Mesodermal cell (in vitro differentiated cells): ENCODE measurements around the gene SNCAIP.

Experiments
- H3K27ac ChIP-seq: 2 replicates; pipeline ENCODE4 v1.7.0; 2013; ENCODE audit warnings: mild to moderate bottlenecking, low read depth, low read length, moderate library complexity; ENCODE audit not compliant: severe bottlenecking
- H3K36me3 ChIP-seq: 2 replicates; pipeline ENCODE4 v1.7.1; 2013; ENCODE audit warnings: mild to moderate bottlenecking, low read length, moderate library complexity; ENCODE audit not compliant: control insufficient read depth, insufficient read depth
- H3K4me1 ChIP-seq: one replicate; pipeline ENCODE4 v1.7.1; 2013; ENCODE audit warnings: mild to moderate bottlenecking, low read length; ENCODE audit not compliant: insufficient read depth, control insufficient read depth, poor library complexity, severe bottlenecking
- H3K4me3 ChIP-seq: 2 replicates; pipeline ENCODE4 v1.7.0; 2013; ENCODE audit warnings: low read length, control low read depth, mild to moderate bottlenecking; ENCODE audit not compliant: insufficient read depth, poor library complexity, severe bottlenecking; ENCODE audit errors: extremely low read depth
- H3K9me3 ChIP-seq: 2 replicates; pipeline ENCODE4 v1.7.1; 2013; ENCODE audit warnings: mild to moderate bottlenecking, low read length, moderate library complexity; ENCODE audit not compliant: control insufficient read depth
- WGBS, 2 experiments: methylation state at CpG; one replicate each; pipeline ENCODE4 v1.1.5; 2013; ENCODE audit warnings: missing lambda C conversion rate in 2 of 2; ENCODE audit not compliant: insufficient coverage in 2 of 2; 5-methylcytosine and 5-hydroxymethylcytosine counted together

The SNCAIP gene

DNA sequence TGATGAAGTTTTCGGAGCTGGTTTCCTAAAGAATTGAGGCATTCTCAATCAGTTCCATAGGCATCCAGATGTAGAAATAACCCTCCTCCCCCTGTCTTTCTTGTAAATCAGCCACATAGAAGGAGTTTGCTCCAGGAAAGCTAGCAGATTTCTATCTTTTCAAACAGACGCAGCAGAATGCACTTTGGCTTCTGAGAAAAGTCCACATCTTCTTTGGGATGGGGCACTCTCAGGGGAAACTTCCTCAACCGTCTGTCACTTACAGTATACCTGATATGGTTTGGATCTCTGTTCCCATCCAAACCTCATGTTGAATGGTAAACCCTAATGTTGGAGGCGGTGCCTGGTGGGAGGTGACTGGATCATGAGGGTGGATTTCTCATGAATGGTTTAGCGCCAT is 94.1 kb downstream of the SNCAIP start:
- 94 to 96% methylated on average over 3 to 4 of the region's 5 CpGs for WGBS, 2 experiments
- Histone ChIP-seq H3K36me3 (no peaks in the 10 kb centered on the region), H3K4me3 (no peak overlapping the region), H3K4me1 (no peaks in the 10 kb centered on the region), H3K27ac (no peak overlapping the region), H3K9me3 (no peaks in the 10 kb centered on the region)

DNA sequence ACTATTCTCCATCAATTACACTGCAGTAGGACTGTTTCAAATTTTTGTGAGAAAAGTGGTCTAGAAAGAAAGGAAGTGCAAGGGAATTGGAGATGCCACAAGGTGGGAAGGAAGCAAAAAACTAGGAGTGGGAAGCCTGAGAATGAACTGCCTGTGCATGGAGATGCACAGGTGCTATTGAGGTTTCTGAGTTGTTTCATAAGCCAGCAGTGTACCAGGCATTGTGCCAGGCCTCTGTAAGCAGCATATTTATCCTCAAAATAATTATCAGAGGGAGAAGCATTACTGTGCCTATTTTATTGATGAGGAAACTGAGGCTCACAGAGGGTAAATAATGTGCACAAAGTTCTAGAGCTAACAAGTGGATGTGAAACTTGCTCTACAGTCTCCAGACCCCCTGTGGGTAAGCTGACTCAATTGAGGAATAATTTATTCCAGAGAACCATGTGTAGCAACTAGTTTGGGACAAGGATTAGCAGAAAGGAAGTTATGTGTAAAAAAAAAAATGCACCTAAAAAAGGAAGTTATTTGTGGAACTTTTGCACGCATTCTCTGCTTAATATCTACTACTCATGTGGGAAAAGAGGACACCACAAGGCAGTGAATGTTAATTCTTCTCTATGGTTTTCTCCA is 96.7 kb downstream of the SNCAIP start:
- H3K9me3 ChIP-seq = no peaks in the 10 kb centered on the region
- no peaks in the 10 kb centered on the region for H3K36me3 ChIP-seq
- H3K4me1 ChIP-seq = no peaks in the 10 kb centered on the region
- 80% methylated on average over 1 of the region's 1 CpG; no CpG with 5 or more reads in 1 of the 2 experiments for WGBS, 2 experiments
- no peak overlapping the region for H3K27ac ChIP-seq
- no peak overlapping the region for H3K4me3 ChIP-seq

DNA sequence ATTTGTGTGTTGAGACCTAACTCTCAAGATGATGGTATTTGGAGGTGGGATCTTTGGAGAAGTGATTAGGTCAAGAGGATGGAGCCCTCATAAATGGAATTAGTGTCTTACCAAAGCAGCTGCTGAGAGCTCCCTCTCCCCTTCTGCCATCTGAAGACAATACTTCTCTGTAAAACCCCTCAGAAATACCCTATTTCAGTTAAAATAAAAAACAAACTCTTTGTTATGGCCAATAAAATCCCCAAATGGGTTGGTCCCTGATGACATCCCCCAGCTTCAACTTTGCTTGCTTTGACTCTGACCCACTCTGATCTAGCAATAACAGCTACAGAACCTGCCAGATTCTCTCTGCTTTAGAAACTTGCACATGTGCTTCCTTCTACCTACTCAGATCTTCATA is 100.9 kb downstream of the SNCAIP start:
- H3K4me1 ChIP-seq = no peaks in the 10 kb centered on the region
- no peak overlapping the region for H3K4me3 ChIP-seq
- no peaks in the 10 kb centered on the region for H3K9me3 ChIP-seq
- no peaks in the 10 kb centered on the region for H3K36me3 ChIP-seq
- H3K27ac ChIP-seq = no peak overlapping the region

DNA sequence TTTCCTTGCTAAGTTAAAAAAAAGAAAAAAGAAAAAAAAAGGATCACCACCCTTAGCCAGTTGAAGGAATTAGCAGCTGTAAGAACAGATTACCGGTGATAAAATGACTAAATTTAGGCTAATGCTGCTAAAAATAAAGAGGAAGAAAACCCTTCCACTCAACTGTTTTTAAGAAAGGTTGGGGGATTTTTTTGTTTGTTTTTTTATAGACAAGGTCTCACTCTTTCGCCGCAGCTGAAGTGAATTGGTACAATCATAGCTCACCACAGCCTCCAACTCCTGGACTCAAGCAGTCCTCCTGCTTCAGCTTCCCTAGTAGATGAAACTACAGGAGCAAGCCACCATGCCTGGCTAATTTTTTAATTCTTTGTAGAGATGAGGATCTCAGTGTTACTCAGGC is 101.7 kb downstream of the SNCAIP start:
- no peaks in the 10 kb centered on the region for H3K36me3 ChIP-seq

DNA sequence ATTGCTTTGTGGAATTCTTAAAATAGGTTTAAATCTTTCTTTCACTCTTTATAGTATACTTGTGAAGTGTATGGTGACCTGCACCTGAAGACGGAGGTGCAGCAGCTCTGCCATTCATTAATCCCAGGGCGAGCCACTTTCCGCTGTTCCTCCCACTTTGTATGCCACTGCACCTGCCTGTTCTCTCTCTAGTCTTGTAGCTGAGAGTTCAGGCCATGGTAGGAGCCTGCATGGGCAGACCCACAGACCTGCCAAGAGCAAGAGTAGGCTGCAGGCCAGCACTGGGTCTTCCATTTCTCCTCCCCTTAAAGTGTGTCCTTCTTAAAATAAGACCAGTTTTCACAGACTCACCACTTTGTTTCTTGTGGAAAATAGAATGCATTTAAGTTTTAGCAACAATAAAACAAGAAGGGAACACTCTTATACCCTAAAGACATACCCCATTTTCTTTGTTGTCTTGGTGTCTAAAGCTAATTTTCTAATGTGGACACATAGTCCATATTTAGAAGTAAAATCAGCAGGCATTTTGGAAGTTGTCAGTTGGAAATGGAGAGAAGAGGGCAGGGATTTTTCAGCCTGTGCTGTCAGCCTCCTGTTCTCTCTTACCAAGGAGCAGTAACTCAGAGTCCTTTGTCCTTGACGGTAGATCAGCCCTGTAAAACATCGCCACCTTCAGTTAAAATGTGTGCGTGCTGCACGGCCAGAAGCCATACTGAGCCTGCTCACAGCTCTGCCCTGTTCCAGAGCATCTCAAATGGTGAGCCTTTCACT is 103.2 kb downstream of the SNCAIP start:
- no peak overlapping the region for H3K27ac ChIP-seq
- no peak overlapping the region for H3K4me3 ChIP-seq
- 2 to 42% methylated on average over 4 to 7 of the region's 7 CpGs for WGBS, 2 experiments
- no peaks in the 10 kb centered on the region for H3K36me3 ChIP-seq
- H3K9me3 ChIP-seq = no peaks in the 10 kb centered on the region
- no peaks in the 10 kb centered on the region for H3K4me1 ChIP-seq

More for the DNA sequence above, 101.7 kb downstream of the SNCAIP start:
- Histone ChIP-seq H3K4me1 (no peaks in the 10 kb centered on the region), H3K27ac (no peak overlapping the region), H3K4me3 (no peak overlapping the region), H3K9me3 (no peaks in the 10 kb centered on the region)
- WGBS, 2 experiments = no CpG with 5 or more reads among the region's 3 CpGs

DNA sequence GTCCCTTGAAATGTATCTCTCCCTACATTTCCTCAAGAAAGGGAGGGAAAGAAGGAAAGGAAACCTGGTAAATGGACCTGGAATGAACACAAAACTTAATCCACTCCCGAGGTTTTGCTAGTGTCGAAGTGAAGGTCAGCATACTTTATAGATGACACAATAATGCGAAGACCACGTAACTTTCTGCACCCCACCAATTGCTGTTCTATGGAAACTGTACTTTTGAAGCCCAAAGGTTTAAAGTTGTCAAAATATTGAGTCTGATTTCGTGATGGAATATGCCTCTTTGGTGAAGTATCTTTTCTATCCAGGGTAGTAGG is 103.7 kb downstream of the SNCAIP start:
- WGBS, 2 experiments = 71 to 84% methylated on average over 2 to 4 of the region's 5 CpGs

DNA sequence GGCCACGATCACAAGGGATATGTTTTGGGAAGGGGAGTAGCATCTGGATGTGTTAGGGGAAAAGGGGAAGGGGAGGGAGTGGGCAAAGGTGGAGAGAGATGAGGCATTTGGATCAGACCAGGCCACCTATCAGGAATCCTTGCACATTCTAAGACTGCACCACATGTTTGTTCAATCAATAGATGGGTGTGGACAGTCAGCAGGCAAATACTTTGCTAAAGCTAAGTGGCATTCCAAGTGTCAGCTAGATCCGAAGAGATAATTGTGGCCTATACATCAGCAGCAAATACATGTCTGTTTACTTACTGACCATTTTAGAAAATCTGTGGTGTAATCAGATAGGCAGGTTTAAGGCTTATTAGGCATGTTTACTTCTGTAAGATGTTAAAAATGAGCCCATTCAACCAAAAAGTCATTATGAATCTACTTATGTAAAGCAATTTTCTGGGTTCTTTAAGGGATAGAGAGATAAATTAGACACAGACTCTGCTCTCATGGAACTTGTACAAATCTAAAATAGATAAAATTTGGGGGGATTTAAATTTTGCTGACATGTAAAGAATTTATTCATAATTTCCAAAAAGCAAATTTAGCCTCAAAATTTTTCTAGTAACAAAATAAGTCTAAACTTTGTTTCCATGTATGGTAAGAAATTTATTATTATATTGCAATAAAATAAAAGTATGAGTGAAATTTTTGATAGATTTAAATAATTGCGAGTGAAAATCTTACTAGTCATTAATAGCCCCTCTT is 107.3 kb downstream of the SNCAIP start:
- no peak overlapping the region for H3K4me3 ChIP-seq
- H3K36me3 ChIP-seq = no peaks in the 10 kb centered on the region
- H3K27ac ChIP-seq = no peak overlapping the region
- no peaks in the 10 kb centered on the region for H3K4me1 ChIP-seq
- no peaks in the 10 kb centered on the region for H3K9me3 ChIP-seq
- WGBS, 2 experiments = 82 to 85% methylated on average over 1 of the region's 3 CpGs

More for the DNA sequence above, 103.7 kb downstream of the SNCAIP start:
- no peaks in the 10 kb centered on the region for H3K4me1 ChIP-seq
- no peak overlapping the region for H3K4me3 ChIP-seq
- H3K36me3 ChIP-seq = no peaks in the 10 kb centered on the region
- no peaks in the 10 kb centered on the region for H3K9me3 ChIP-seq
- H3K27ac ChIP-seq = no peak overlapping the region

DNA sequence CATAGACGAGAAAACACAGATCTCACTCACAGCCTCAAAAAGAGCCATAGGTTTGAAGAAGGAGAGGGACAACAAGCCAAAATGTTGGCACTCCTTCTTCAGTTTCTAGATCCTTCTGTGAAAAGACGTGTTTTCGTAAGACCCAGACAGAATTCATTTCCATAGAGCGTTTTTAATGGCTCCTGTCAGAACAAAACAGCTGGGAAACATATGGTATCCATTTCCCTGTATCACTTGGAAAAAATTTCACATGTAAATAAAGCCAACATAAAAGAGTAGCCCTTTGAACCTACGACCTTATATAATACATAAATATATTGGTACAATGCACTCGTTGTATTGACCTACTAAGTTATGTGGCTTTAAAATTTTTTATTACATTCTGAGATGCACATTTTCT is 108.1 kb downstream of the SNCAIP start:
- Histone ChIP-seq H3K4me1 (no peaks in the 10 kb centered on the region), H3K4me3 (no peak overlapping the region), H3K27ac (no peak overlapping the region), H3K36me3 (no peaks in the 10 kb centered on the region), H3K9me3 (no peaks in the 10 kb centered on the region)
- 90 to 97% methylated on average over 3 to 4 of the region's 6 CpGs for WGBS, 2 experiments

DNA sequence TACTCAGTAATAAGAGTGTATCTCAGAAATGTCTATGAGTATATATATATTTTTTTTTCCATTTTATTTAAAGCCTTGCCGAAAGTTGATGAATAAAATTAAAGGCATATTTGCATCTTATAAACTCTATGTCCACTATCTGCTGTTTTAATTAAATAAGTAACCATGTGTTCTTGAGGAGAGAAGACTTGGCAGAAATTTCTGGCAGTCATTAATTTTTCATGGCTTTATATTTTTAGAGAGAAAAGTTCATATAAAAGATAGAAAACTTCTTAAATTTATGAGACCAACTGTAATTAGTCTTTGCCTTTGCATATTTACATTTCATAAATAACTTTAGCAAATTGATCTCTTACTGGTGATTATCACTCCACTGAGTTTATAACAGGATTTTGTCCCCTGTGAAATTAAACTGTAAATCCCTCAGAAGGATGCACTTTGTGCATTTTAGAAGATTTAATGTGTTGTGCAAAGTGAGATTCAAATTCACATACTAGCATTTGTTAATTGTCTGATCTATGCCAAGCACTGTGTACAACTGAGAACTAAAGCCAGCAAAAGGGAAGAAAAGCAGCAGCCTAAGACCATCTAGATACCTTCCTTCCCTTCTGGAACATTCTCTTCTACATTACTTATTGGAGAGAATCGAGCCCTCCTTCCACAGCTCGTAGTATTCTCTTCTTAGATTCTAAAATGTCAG is 108.7 kb downstream of the SNCAIP start:
- H3K36me3 ChIP-seq = no peaks in the 10 kb centered on the region
- no peaks in the 10 kb centered on the region for H3K4me1 ChIP-seq
- no peak overlapping the region for H3K4me3 ChIP-seq
- no peaks in the 10 kb centered on the region for H3K9me3 ChIP-seq
- H3K27ac ChIP-seq = no peak overlapping the region
- 92 to 93% methylated on average over 2 of the region's 3 CpGs for WGBS, 2 experiments

DNA sequence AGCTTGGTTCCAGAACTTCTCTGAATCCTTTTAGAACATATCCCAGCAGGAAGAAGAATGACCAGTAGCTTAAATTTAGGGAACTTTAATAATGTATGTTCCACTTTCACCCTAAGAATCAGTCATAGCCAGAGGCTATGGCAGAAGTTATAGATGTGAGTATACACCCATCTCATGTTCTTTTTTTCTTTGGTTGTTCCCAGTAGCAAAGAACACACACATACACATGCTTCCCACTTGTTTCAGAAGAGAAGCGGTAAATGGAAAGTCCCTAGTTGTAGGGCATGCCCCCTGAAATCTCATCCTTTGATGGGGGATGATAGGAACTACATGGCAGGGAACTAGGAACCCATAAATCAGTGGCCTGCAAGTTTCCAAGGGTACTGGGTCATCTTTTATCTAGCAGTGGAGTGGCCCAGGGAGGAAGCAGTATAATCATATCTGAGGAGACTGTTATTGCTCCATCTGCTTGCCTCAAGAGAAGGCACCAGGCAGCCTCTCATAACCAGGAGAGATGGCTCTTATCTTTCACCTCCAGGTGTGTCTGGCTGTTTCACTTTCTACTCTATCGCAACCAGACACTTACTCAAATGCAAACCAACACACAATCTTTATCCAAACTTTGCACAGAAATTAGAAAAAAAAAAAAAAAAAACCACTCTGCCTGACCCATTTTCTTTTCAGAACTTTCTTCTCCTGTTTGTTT is 109.5 kb downstream of the SNCAIP start:
- no peaks in the 10 kb centered on the region for H3K4me1 ChIP-seq
- no peaks in the 10 kb centered on the region for H3K9me3 ChIP-seq
- H3K27ac ChIP-seq = no peak overlapping the region
- H3K36me3 ChIP-seq = no peaks in the 10 kb centered on the region
- H3K4me3 ChIP-seq = no peak overlapping the region
- 60 to 92% methylated on average over 1 of the region's 2 CpGs for WGBS, 2 experiments
